HG03025 (cell line): ENCODE measurements around the gene SLC2A1.
"Not testable (repeated sequence)": the region's sequence is repeated elsewhere in the genome, so short reads cannot be mapped to it uniquely, and the experiment has no call there.

Source experiments
- ATAC-seq: cut with Tn5 transposase; IDR thresholded peaks from one replicate; pipeline ENCODE4 v1.9.1; 2021; ENCODE audit warnings: mild to moderate bottlenecking, moderate library complexity; ENCODE audit not compliant: unreplicated experiment, low FRiP score

SLC2A1 gene

GRCh38 chr1:42914092-42914627, 44.5 kb downstream of the SLC2A1 start:
- ATAC-seq: no peak

- no peak for ATAC-seq
Measured at GRCh38 chr1:42913426-42914091, 45.1 kb downstream of the SLC2A1 start.

GRCh38 chr1:42910985-42911384, 47.7 kb downstream of the SLC2A1 start:
- no peak for ATAC-seq

DNA sequence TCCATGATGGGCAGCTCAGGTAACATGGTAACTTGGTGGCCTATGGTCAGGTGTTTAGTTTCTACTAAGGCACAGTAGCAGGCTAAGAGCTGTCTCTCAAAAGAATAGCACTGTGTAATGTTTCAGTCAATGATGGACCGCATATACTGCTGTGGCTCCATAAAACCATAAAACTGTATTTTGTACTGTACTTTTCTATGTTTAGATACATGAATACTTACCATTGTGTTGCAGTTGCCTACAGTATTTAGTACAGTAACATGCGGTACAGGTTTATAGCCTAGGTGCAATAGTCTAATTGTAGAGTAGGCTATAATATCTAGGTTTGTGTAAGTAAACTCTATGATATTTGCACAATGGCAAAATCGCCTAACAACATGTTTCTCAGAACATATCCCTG, 50.6 kb downstream of the SLC2A1 start:
- ATAC-seq: no peak

GRCh38 chr1:42904434-42904833, 54.2 kb downstream of the SLC2A1 start:
- ATAC-seq: no peak

GRCh38 chr1:42899960-42900359, 58.7 kb downstream of the SLC2A1 start:
- ATAC-seq: not testable (repeated sequence)

DNA sequence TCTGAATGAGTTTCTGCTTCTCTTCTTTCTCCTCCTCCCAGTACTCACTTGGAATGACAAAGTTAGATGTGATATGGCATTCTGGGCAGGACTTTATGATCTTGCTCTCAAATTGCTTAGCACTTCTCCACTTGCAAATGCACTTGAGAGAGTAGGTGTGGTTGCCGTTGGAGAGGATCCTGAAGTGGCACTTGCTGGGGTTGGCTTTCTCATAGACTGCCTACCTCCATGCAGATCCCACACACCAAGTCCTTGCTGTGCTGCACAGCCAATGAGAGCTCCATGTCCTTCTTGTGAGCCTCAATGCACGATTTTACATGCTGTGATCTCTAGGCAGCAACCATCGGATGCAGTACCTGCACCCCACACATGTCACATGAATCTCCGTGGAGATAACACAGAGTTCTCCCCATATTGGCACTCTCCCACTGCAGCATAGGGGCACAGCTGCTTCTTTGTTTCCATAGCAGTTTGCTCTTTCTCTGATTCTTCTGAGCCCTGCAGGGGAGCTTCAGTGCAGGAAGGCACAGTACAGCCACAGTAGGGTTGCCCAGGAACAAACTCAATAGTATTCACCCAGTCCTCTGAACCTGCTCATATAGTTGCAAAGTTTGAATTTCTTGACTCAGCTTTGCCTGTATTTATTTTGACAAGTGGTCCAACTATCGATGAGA, 67.1 kb downstream of the SLC2A1 start:
- ATAC-seq: no peak

DNA sequence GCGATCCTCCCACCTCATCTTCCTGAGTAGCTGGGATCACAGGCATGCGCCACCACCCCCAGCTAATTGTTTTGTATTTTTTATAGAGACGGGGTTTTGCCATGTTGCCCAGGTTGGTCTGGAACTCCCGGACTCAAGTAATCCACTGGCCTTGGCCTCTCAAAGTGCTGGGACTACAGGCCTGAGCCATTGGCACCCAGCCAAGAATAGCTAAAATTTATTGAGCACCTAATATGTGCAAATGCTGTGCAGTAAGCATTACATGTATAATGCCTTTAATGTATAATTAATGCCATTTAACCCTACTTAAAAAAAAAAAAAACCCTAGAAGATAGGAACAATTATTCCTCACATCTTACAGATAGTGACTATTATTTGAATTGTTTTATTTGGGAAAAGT, 69.4 kb downstream of the SLC2A1 start:
- no peak for ATAC-seq

GRCh38 chr1:42888013-42888633, 70.5 kb downstream of the SLC2A1 start:
- no peak for ATAC-seq

DNA sequence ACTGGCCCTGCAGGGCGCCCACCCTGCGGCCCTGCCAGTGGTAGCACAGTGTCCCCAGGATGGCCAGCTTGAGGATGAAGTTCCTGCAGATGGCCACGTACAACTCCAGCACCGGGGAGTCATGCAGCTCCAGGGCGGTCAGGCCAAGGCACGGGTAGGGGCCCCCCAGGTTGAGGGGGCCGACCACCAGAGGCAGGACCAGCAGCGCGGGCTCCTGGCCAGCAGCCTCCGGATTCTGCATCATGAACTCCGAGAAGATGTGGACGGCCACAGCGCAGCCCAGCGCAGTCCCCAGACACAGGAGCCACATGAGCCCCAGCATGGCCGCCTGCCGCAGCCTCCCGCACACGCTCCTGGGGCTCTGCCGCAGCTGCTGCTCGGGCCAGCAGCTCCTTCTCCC, 71.3 kb downstream of the SLC2A1 start:
- ATAC-seq: no peak

DNA sequence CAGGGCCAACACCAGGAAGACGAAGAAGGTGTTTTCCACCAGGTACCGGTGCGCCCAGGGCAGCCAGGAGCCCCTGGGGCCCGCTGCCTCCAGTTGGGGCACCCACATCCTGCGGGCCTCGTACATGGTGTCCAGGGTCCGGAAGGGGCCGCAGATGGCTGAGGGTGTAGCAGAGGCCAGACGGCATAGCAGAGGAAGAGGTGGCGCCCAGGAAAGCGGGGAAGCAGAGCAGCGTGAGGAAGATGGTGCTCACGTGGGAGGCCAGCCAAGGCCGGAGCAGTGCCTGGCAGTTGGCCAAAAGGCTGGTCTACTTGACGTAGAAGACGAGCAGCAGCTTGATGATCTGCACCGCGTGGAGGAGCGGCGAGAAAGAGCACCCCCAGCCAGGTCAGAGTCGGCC, 71.9 kb downstream of the SLC2A1 start:
- no peak for ATAC-seq

DNA sequence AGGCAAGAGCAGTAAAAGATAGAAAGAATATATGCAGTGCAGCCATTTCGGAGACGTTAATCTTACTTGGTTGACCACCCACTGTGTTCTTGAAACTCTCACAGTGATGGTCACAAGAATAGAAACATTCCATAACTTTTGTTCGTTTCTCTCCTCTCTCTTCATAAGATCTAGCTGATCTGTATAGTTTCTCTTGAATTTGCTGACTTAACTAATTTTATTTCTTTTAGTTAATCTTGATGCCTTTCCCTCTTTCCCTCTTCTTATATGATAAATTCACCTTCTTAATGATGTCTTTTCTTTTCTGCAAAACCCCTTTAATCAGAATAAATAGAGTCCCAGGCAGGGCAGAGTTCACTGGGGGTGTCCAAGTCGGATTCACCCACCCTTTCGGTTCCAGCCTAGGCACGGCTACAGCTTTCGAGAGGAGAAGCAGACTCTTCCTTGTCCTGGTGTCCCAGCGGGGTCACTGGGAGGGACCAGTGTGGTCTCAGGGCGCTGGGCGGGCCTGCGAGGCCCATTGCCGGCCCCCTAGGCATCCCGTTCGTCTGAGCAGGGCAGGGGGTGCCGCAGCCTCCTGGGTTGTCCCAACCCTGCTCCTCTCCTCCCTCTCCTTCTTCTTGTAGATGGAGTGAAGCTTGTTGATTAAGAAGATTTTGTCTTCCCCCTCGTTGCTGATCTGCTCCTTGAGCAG, 72.5 kb downstream of the SLC2A1 start:
- no peak for ATAC-seq

- ATAC-seq: no peak
Measured at GRCh38 chr1:42880384-42880783, 78.3 kb downstream of the SLC2A1 start.

DNA sequence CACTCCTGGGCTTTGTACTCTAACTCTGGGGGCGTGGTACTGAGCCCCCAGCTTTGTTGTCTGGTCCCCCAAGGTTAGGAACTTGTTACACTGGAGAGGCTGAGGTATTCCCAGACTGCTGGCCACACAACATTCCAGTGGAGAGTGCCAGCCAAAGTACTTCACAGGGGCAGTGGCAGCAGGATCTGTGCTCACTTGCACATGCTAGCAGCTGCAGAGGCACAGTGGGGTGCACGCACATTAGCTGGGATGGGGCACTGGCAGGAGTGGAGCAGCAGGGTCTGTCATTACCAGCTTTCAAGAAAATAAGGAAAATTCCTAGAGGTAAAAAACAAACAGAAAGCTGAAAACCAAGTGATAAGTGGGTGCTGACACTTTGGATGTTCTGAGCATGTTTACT, 81.3 kb downstream of the SLC2A1 start:
- no peak for ATAC-seq

DNA sequence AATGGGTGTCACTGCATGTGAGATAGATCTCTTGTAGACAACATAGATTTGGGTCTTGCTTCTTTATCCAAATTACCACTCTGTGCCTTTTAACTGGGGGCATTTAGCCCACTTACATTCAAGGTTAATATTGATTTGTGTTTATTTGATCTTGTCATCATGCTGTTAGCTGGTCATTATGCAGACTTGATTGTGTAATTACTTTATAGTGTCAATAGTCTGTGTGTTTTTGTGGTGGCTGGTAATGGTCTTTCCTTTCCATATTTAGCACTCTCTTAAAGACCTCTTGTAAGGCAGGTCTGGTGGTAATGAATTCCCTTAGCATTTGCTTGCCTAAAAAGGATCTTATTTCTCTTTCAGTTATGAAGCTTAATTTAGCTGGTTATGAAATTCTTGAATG, 82.7 kb downstream of the SLC2A1 start:
- no peak for ATAC-seq
